ENCODE results near the gene ANGPTL4.
A peak's percentile ranks its signal among the peaks of the same experiment; 100 is the strongest.

GRCh38 chr19:8321067-8321985 lies 42.6 kb upstream of the ANGPTL4 start, which contains the start of the genes NDUFA7 and RPS28:
- TF ChIP-seq, protein P1, sequence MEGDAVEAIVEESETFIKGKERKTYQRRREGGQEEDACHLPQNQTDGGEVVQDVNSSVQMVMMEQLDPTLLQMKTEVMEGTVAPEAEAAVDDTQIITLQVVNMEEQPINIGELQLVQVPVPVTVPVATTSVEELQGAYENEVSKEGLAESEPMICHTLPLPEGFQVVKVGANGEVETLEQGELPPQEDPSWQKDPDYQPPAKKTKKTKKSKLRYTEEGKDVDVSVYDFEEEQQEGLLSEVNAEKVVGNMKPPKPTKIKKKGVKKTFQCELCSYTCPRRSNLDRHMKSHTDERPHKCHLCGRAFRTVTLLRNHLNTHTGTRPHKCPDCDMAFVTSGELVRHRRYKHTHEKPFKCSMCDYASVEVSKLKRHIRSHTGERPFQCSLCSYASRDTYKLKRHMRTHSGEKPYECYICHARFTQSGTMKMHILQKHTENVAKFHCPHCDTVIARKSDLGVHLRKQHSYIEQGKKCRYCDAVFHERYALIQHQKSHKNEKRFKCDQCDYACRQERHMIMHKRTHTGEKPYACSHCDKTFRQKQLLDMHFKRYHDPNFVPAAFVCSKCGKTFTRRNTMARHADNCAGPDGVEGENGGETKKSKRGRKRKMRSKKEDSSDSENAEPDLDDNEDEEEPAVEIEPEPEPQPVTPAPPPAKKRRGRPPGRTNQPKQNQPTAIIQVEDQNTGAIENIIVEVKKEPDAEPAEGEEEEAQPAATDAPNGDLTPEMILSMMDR (IDR thresholded peaks at IDR 0.05) = peak; percentile 41
- TF ChIP-seq EZH2 (IDR thresholded peaks at IDR 0.05; ENCODE audit: borderline replicate concordance, insufficient read depth, low read depth, low read length, poor library complexity, severe bottlenecking) = no peak

All from B cell (primary cell).